WTC11 (cell line): ENCODE results near the gene NCOA3. TPM values are rescaled to one million over a fixed set of nuclear protein-coding genes. Genes with fewer than 3 reads are reported as not detected.
"Not testable (repeated sequence)": the region's sequence is repeated elsewhere in the genome, so short reads cannot be mapped to it uniquely, and the experiment has no call there.

Experiments used
- ATAC-seq: fragments of 200-7000 bp; cut with Tn5 transposase; 2 replicates; pipeline ENCODE4 v1.10.0; 2021; ENCODE audit warnings: mild to moderate bottlenecking, moderate library complexity
- CTCF ChIA-PET: fragments of 300-600 bp; sonication (Branson Sonifier 250); formaldehyde crosslinking; loops from one replicate; lab custom pipeline; 2021; ENCODE audit warnings: antibody characterized with exemption; lab: Charles Lee
- POLR2A ChIA-PET: fragments of 350-600 bp; sonication (Branson Sonifier 250); formaldehyde crosslinking; loops from one replicate; lab custom pipeline; 2021; ENCODE audit warnings: antibody characterized with exemption; lab: Charles Lee
- DNase-seq: peaks from one replicate; pipeline ENCODE4 v3.0.0; 2021; ENCODE audit warnings: low spot score
- H3K27ac Mint-ChIP-seq: 2 replicates; pipeline ENCODE4 v1.8.0; 2021; ENCODE audit warnings: mixed read lengths
- H3K27me3 Mint-ChIP-seq: 2 replicates; pipeline ENCODE4 v1.8.0; 2021; ENCODE audit warnings: low read depth, mild to moderate bottlenecking, moderate library complexity, mixed read lengths
- H3K36me3 Mint-ChIP-seq: 2 replicates; pipeline ENCODE4 v1.8.0; 2021; ENCODE audit warnings: mixed read lengths
- H3K4me1 Mint-ChIP-seq: 2 replicates; pipeline ENCODE4 v1.8.0; 2022; ENCODE audit warnings: mixed read lengths
- H3K4me3 Mint-ChIP-seq: 2 replicates; pipeline ENCODE4 v1.8.0; 2021; ENCODE audit warnings: mild to moderate bottlenecking, moderate library complexity, mixed read lengths
- H3K9me3 Mint-ChIP-seq: 2 replicates; pipeline ENCODE4 v1.8.0; 2021; ENCODE audit warnings: mixed read lengths
- E2F4 ChIP-seq: sonication (generic); formaldehyde crosslinking; IDR thresholded peaks from 2 replicates; pipeline ENCODE4 v1.8.1; 2022; ENCODE audit warnings: low read depth, mild to moderate bottlenecking, moderate library complexity, missing genetic modification reagents, borderline replicate concordance
- E2F5 ChIP-seq: sonication (generic); formaldehyde crosslinking; IDR thresholded peaks from 2 replicates; pipeline ENCODE4 v1.8.1; 2022; ENCODE audit warnings: mild to moderate bottlenecking, moderate library complexity, missing genetic modification reagents
- ESRRA ChIP-seq: sonication (generic); formaldehyde crosslinking; IDR thresholded peaks from 2 replicates; pipeline ENCODE4 v1.8.1; 2022; ENCODE audit warnings: mild to moderate bottlenecking, missing genetic modification reagents, borderline replicate concordance
- ETV6 ChIP-seq: sonication (generic); formaldehyde crosslinking; IDR thresholded peaks from 2 replicates; pipeline ENCODE4 v1.8.1; 2022; ENCODE audit warnings: mild to moderate bottlenecking, missing genetic modification reagents
- FOXJ3 ChIP-seq: sonication (generic); formaldehyde crosslinking; IDR thresholded peaks from 2 replicates; pipeline ENCODE4 v1.9.0; 2021; ENCODE audit warnings: missing genetic modification reagents, mild to moderate bottlenecking, borderline replicate concordance
- FOXK1 ChIP-seq: sonication (generic); formaldehyde crosslinking; IDR thresholded peaks from 2 replicates; pipeline ENCODE4 v1.8.0; 2022; ENCODE audit warnings: mild to moderate bottlenecking, moderate library complexity, missing genetic modification reagents
- GTF2I ChIP-seq: fragments of 250-450 bp; sonication (Bioruptor Pico); conservative IDR thresholded peaks from 2 replicates; pipeline ENCODE4 v1.4.0; 2021; ENCODE audit warnings: mild to moderate bottlenecking
- HMGA2 ChIP-seq: fragments of 250-450 bp; sonication (Bioruptor Pico); IDR thresholded peaks from 2 replicates; pipeline ENCODE4 v1.4.0; 2021; ENCODE audit warnings: mild to moderate bottlenecking, moderate library complexity
- HMGXB4 ChIP-seq: sonication (generic); formaldehyde crosslinking; IDR thresholded peaks from 2 replicates; pipeline ENCODE4 v1.8.1; 2023; ENCODE audit warnings: mild to moderate bottlenecking, moderate library complexity, missing genetic modification reagents
- IRF2 ChIP-seq: sonication (generic); formaldehyde crosslinking; IDR thresholded peaks from 2 replicates; pipeline ENCODE4 v1.8.0; 2022; ENCODE audit warnings: low read depth, missing genetic modification reagents, borderline replicate concordance
- JAZF1 ChIP-seq: fragments of 250-450 bp; sonication (Bioruptor Pico); IDR thresholded peaks from 2 replicates; pipeline ENCODE4 v1.9.0; 2021; ENCODE audit warnings: moderate library complexity, mild to moderate bottlenecking, inconsistent platforms
- JUN ChIP-seq: sonication (generic); formaldehyde crosslinking; IDR thresholded peaks from 2 replicates; pipeline ENCODE4 v1.8.0; 2023; ENCODE audit warnings: mild to moderate bottlenecking, missing genetic modification reagents
- PREB ChIP-seq: sonication (generic); formaldehyde crosslinking; IDR thresholded peaks from 2 replicates; pipeline ENCODE4 v1.8.1; 2022; ENCODE audit warnings: mild to moderate bottlenecking, missing genetic modification reagents, moderate library complexity, borderline replicate concordance
- USF1 ChIP-seq: sonication (generic); formaldehyde crosslinking; IDR thresholded peaks from 2 replicates; pipeline ENCODE4 v1.8.0; 2022; ENCODE audit warnings: mild to moderate bottlenecking, missing genetic modification reagents
- total RNA-seq: library from RNA; stranded (reverse); gene quantifications from 3 replicates; pipeline ENCODE4 v1.2.3, GENCODE V29; 2021
- TF ChIP-seq, protein P1 (sequence below): sonication (generic); formaldehyde crosslinking; IDR thresholded peaks from 2 replicates; pipeline ENCODE4 v1.8.0; 2022; ENCODE audit warnings: mild to moderate bottlenecking, missing genetic modification reagents
- TF ChIP-seq, protein P2 (sequence below): sonication (generic); formaldehyde crosslinking; IDR thresholded peaks from 2 replicates; pipeline ENCODE4 v1.8.1; 2023; ENCODE audit warnings: mild to moderate bottlenecking, missing genetic modification reagents, moderate library complexity
- TF ChIP-seq, protein P3 (sequence below): sonication (generic); formaldehyde crosslinking; IDR thresholded peaks from 2 replicates; pipeline ENCODE4 v1.8.0; 2022; ENCODE audit warnings: missing genetic modification reagents

Gene NCOA3
- total RNA-seq, 1 experiment from 2014 or later, result 25.2 TPM

DNA sequence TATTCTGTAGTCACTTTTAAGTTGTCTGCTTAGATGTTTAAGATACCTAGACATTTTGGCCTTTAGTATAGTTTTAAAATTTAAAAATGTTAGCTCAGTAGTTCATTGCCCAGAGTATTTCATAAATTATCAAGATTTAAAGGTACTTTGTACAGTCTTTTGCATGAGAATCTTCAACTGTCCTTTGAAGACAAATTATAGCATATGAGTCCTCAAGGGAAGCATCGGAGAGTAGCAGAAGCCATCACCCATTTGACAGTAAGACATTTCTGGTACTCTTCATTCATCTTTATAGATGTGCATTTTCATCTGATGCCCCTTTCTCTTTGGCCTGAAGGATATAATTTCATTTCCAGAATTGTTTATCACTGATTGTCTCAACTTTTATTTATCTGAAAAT lies 89.5 kb downstream of the NCOA3 start (continued):
- TF ChIP-seq HMGXB4 (CRISPR knock-in tag) (no peak), E2F5 (no peak), ETV6 (CRISPR knock-in tag) (no peak), FOXK1 (CRISPR knock-in tag) (no peak), PREB (CRISPR knock-in tag) (no peak)
- TF ChIP-seq, all 79 proteins: peak for 0

GRCh38 chr20:47594157-47594556 lies 92.5 kb downstream of the NCOA3 start:
- H3K36me3 Mint-ChIP-seq, result peaks cover 5% of the 10 kb centered on the region; the same call in 1 of the 2 replicates
- peaks cover 19% of the 10 kb centered on the region for H3K4me1 Mint-ChIP-seq
- no peak for ATAC-seq
- H3K27me3 Mint-ChIP-seq, result no peaks in the 10 kb centered on the region
- H3K27ac Mint-ChIP-seq, result no peak overlapping the region
- TF ChIP-seq ESRRA (CRISPR knock-in tag) (no peak), HMGA2 (CRISPR knock-in tag) (no peak), IRF2 (CRISPR knock-in tag) (no peak), JUN (CRISPR knock-in tag) (no peak)
- TF ChIP-seq, protein P1, sequence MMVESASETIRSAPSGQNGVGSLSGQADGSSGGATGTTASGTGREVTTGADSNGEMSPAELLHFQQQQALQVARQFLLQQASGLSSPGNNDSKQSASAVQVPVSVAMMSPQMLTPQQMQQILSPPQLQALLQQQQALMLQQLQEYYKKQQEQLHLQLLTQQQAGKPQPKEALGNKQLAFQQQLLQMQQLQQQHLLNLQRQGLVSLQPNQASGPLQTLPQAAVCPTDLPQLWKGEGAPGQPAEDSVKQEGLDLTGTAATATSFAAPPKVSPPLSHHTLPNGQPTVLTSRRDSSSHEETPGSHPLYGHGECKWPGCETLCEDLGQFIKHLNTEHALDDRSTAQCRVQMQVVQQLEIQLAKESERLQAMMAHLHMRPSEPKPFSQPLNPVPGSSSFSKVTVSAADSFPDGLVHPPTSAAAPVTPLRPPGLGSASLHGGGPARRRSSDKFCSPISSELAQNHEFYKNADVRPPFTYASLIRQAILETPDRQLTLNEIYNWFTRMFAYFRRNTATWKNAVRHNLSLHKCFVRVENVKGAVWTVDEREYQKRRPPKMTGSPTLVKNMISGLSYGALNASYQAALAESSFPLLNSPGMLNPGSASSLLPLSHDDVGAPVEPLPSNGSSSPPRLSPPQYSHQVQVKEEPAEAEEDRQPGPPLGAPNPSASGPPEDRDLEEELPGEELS, result no peak
- TF ChIP-seq, all 79 proteins: peak for 0
- ChIA-PET CTCF (no interaction called here), POLR2A (no interaction called here)
- Mint-ChIP-seq H3K4me3 (no peak overlapping the region), H3K9me3 (no peaks in the 10 kb centered on the region)
- no peak for DNase-seq

DNA sequence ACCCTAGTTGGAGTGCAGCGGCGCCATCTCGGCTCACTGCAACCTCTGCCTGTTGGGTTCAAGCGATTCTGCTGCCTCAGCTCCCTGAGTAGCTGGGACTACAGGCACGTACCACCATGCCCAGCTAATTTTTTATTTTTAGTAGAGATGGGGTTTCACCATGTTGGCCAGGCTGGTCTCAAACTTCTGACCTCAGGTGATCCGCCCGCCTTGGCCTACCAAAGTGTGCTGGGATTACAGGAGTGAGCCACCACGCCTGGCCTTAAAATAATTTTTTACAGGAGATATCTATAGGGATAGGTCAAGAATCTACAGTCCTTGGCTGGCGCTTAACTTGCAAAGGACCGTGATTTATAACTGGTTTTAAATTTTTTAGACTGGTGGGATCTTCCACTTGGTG lies 93.5 kb downstream of the NCOA3 start:
- DNase-seq, H3K9me3 Mint-ChIP-seq, H3K27me3 Mint-ChIP-seq, H3K36me3 Mint-ChIP-seq, ATAC-seq, POLR2A ChIA-PET, CTCF ChIA-PET, H3K27ac Mint-ChIP-seq, H3K4me3 Mint-ChIP-seq: not testable (repeated sequence)
- H3K4me1 Mint-ChIP-seq, result peaks cover 19% of the 10 kb centered on the region

DNA sequence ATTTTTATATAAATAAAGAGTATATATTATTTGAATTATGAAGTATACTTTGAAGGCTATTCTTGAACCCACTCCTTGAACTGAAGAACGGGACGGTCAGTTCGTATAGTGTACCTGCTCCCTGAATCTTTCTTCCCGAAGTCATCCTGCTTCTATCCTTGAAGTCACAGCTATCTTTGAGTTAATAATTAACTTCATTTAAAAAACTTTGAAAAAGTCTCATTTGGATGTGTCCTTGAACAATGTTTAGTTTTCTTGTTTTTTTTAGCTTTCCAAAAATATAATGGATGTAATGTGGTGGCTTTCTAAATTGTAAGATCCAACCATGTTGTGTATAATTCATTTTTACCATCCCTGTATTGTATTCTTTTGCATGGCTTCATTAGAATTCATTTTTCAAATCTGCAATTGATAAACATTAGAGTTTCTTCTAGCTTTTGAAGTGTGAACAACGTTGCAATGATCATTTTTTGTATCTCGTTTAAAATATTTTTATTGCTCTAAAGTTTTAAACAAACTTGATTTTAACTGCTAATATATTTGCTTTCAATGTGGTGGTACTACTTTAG lies 94.4 kb downstream of the NCOA3 start:
- DNase-seq (no peak), ATAC-seq (no peak)
- peaks cover 19% of the 10 kb centered on the region for H3K4me1 Mint-ChIP-seq
- ChIA-PET POLR2A (interaction anchor here (0.7 kb wide), 1 partner anchor 128 kb away, joined by 3 read pairs; no protein-coding TSS in a partner anchor), CTCF (interaction anchor here (1.3 kb wide), 2 partner anchors 25 to 61 kb away, joined by 3 to 5 read pairs; no protein-coding TSS in a partner anchor)
- H3K4me3 Mint-ChIP-seq, result no peak overlapping the region
- H3K27me3 Mint-ChIP-seq, result no peaks in the 10 kb centered on the region
- H3K36me3 Mint-ChIP-seq, result peaks cover 5% of the 10 kb centered on the region; the same call in 1 of the 2 replicates
- no peaks in the 10 kb centered on the region for H3K9me3 Mint-ChIP-seq
- H3K27ac Mint-ChIP-seq, result no peak overlapping the region
- TF ChIP-seq, protein P2, sequence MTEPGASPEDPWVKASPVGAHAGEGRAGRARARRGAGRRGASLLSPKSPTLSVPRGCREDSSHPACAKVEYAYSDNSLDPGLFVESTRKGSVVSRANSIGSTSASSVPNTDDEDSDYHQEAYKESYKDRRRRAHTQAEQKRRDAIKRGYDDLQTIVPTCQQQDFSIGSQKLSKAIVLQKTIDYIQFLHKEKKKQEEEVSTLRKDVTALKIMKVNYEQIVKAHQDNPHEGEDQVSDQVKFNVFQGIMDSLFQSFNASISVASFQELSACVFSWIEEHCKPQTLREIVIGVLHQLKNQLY (CRISPR knock-in tag), result no peak
- no peak for TF ChIP-seq JAZF1 (CRISPR knock-in tag)
- no peak for TF ChIP-seq USF1
- no peak for TF ChIP-seq FOXJ3 (CRISPR knock-in tag)
- TF ChIP-seq E2F4 (CRISPR knock-in tag), result no peak
- TF ChIP-seq, protein P3, sequence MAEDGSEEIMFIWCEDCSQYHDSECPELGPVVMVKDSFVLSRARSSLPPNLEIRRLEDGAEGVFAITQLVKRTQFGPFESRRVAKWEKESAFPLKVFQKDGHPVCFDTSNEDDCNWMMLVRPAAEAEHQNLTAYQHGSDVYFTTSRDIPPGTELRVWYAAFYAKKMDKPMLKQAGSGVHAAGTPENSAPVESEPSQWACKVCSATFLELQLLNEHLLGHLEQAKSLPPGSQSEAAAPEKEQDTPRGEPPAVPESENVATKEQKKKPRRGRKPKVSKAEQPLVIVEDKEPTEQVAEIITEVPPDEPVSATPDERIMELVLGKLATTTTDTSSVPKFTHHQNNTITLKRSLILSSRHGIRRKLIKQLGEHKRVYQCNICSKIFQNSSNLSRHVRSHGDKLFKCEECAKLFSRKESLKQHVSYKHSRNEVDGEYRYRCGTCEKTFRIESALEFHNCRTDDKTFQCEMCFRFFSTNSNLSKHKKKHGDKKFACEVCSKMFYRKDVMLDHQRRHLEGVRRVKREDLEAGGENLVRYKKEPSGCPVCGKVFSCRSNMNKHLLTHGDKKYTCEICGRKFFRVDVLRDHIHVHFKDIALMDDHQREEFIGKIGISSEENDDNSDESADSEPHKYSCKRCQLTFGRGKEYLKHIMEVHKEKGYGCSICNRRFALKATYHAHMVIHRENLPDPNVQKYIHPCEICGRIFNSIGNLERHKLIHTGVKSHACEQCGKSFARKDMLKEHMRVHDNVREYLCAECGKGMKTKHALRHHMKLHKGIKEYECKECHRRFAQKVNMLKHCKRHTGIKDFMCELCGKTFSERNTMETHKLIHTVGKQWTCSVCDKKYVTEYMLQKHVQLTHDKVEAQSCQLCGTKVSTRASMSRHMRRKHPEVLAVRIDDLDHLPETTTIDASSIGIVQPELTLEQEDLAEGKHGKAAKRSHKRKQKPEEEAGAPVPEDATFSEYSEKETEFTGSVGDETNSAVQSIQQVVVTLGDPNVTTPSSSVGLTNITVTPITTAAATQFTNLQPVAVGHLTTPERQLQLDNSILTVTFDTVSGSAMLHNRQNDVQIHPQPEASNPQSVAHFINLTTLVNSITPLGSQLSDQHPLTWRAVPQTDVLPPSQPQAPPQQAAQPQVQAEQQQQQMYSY (CRISPR knock-in tag), result no peak
- no peak for TF ChIP-seq GTF2I (CRISPR knock-in tag)
